Hair follicular keratinocyte (primary cell): Measurements from ENCODE around the gene RBM6. TPM values are rescaled to one million over a fixed set of nuclear protein-coding genes. Genes with fewer than 3 reads are reported as not detected.

Experiments
- total RNA-seq: library from RNA; depleted of rRNA; stranded (reverse); fragments of >200 nt; gene quantifications from 2 replicates; pipeline ENCODE4 v1.2.3, GENCODE V29; 2015

The RBM6 gene, protein sequence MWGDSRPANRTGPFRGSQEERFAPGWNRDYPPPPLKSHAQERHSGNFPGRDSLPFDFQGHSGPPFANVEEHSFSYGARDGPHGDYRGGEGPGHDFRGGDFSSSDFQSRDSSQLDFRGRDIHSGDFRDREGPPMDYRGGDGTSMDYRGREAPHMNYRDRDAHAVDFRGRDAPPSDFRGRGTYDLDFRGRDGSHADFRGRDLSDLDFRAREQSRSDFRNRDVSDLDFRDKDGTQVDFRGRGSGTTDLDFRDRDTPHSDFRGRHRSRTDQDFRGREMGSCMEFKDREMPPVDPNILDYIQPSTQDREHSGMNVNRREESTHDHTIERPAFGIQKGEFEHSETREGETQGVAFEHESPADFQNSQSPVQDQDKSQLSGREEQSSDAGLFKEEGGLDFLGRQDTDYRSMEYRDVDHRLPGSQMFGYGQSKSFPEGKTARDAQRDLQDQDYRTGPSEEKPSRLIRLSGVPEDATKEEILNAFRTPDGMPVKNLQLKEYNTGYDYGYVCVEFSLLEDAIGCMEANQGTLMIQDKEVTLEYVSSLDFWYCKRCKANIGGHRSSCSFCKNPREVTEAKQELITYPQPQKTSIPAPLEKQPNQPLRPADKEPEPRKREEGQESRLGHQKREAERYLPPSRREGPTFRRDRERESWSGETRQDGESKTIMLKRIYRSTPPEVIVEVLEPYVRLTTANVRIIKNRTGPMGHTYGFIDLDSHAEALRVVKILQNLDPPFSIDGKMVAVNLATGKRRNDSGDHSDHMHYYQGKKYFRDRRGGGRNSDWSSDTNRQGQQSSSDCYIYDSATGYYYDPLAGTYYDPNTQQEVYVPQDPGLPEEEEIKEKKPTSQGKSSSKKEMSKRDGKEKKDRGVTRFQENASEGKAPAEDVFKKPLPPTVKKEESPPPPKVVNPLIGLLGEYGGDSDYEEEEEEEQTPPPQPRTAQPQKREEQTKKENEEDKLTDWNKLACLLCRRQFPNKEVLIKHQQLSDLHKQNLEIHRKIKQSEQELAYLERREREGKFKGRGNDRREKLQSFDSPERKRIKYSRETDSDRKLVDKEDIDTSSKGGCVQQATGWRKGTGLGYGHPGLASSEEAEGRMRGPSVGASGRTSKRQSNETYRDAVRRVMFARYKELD
- total RNA-seq: 24.5 and 32.3 TPM in 2 replicates

DNA sequence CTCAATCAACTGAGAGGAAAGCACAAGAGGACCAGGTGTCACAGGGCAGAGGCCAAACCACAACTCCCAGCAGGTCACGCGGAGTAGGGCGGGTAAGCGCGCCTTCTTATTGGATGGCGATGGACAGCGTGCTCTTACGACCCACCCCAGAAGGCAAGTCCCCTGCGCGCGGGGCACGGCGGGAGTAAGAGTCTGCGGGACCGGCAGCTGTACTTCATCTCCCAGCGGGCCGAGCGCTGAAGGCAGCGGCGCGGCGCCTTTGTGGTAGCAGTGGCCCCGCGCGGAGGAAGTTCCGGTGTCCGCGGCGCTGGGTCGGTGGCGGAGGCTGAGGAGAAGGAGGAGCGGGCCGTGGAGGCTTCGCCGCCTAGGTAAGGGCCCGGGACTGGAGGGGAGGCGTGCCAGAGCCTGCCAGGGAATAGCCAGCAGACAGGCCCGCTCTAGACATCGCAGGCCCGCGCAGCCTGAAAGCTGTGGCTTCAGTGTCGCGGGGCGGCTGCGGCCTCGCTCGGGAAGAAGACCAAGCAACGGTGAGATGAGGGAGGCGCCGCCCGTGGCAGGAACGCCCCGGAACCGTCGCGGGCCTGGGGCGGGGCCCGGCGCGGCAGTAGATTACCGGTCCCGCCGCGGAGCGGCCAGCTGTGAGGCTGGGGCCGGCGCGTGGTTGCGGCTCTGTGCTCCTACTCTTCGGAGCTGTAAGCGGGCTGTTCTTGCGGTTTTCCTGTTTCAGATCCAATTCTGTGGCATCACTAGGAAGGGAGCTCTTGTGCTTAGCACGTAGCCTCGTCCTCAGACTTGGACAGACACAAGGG is at the start of gene RBM6:
Gene RBM6 (plus strand): TSS at position 293 of the 809 bp plus-strand sequence. CDS start 22,492 bp downstream, outside the sequence.

GRCh38 chr3:49903451-49904424 is 36.2 kb upstream of the RBM6 start, which contains the start of gene MST1R:
Gene MST1R (minus strand): TSS chr3:49903873. CDS start chr3:49903609, 264 bp downstream.

GRCh38 chr3:49929291-49930167 is 10.4 kb upstream of the RBM6 start, which contains the start of gene MON1A:
Gene MON1A (minus strand): TSS chr3:49929811. CDS start chr3:49913346, 16,465 bp downstream.

GRCh38 chr3:50088725-50089608 is 149.0 kb downstream of the RBM6 start, which contains the start of gene RBM5:
Gene RBM5 (plus strand): TSS chr3:50088919. CDS start chr3:50090435, 1,516 bp downstream.

Other genes starting within 250 kb of the RBM6 start
- gene AMIGO3, start 220.5 kb upstream of the RBM6 start, total RNA-seq: not detected in 2 replicates
- 49.7 and 82.6 TPM in 2 replicates for gene GMPPB, start 216.2 kb upstream of the RBM6 start, total RNA-seq
- gene IP6K1, start 153.6 kb upstream of the RBM6 start, total RNA-seq: 16.4 and 19.9 TPM in 2 replicates
- not detected in 2 replicates for gene CDHR4, start 140.3 kb upstream of the RBM6 start, total RNA-seq
- gene INKA1, start 136.9 kb upstream of the RBM6 start, total RNA-seq: 26.6 and 28.2 TPM in 2 replicates
- gene UBA7, start 126.2 kb upstream of the RBM6 start, total RNA-seq: 1.1 and 1.8 TPM in 2 replicates
- 5.5 and 14.1 TPM in 2 replicates for gene TRAIP, start 83.6 kb upstream of the RBM6 start, total RNA-seq
- not detected in 2 replicates for gene CAMKV, start 70.2 kb upstream of the RBM6 start, total RNA-seq
- 17.8 and 21.9 TPM in 2 replicates for gene MST1R, start 36.3 kb upstream of the RBM6 start, total RNA-seq
- 21.6 and 27.1 TPM in 2 replicates for gene MON1A, start 10.3 kb upstream of the RBM6 start, total RNA-seq
- gene RBM5, start 148.8 kb downstream of the RBM6 start, total RNA-seq: 40.3 and 47.6 TPM in 2 replicates
- 120 and 137 TPM in 2 replicates for gene SEMA3F, start 215.2 kb downstream of the RBM6 start, total RNA-seq